ENCODE measurements around the gene ACOX2.

Gene ACOX2

GRCh38 chr3:58524326-58524888 is 12.6 kb downstream of the ACOX2 start:
- no peak overlapping the region for H3K4me3 ChIP-seq (ENCODE audit: low read depth, low read length, poor library complexity, severe bottlenecking)
- H3K9me3 ChIP-seq (ENCODE audit: low read length): no peaks in the 10 kb centered on the region
- H3K27ac ChIP-seq (ENCODE audit: low read depth, low read length, poor library complexity, severe bottlenecking): no peak overlapping the region
- no peaks in the 10 kb centered on the region for H3K79me2 ChIP-seq (ENCODE audit: insufficient read depth, low read length)
- no peaks in the 10 kb centered on the region for H3K27me3 ChIP-seq (ENCODE audit: insufficient read depth, low read length)
- no peaks in the 10 kb centered on the region for H3K4me1 ChIP-seq (ENCODE audit: insufficient read depth, low read length, severe bottlenecking)
- no peak overlapping the region for H2AFZ ChIP-seq (ENCODE audit: low read length)
- no peak for TF ChIP-seq EZH2 (IDR thresholded peaks at IDR 0.05; ENCODE audit: borderline replicate concordance, low read length)
- TF ChIP-seq, protein P1, sequence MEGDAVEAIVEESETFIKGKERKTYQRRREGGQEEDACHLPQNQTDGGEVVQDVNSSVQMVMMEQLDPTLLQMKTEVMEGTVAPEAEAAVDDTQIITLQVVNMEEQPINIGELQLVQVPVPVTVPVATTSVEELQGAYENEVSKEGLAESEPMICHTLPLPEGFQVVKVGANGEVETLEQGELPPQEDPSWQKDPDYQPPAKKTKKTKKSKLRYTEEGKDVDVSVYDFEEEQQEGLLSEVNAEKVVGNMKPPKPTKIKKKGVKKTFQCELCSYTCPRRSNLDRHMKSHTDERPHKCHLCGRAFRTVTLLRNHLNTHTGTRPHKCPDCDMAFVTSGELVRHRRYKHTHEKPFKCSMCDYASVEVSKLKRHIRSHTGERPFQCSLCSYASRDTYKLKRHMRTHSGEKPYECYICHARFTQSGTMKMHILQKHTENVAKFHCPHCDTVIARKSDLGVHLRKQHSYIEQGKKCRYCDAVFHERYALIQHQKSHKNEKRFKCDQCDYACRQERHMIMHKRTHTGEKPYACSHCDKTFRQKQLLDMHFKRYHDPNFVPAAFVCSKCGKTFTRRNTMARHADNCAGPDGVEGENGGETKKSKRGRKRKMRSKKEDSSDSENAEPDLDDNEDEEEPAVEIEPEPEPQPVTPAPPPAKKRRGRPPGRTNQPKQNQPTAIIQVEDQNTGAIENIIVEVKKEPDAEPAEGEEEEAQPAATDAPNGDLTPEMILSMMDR (IDR thresholded peaks at IDR 0.05; ENCODE audit: low read length): no peak
- no peaks in the 10 kb centered on the region for H3K36me3 ChIP-seq (ENCODE audit: insufficient read depth, low read length)
- no peak overlapping the region for H3K9ac ChIP-seq (ENCODE audit: low read length)
- H4K20me1 ChIP-seq (ENCODE audit: insufficient read depth, low read length): no peaks in the 10 kb centered on the region
- H3K9me2 ChIP-seq (ENCODE audit: low read depth, low read length): no peaks in the 10 kb centered on the region
- H3K4me2 ChIP-seq (ENCODE audit: low read length): no peak overlapping the region
- H3F3A ChIP-seq (ENCODE audit: insufficient read depth, low read length): no peaks in the 10 kb centered on the region

GRCh38 chr3:58522759-58523425 is 14.1 kb downstream of the ACOX2 start:
- no peak overlapping the region for H3K4me2 ChIP-seq (ENCODE audit: low read length)
- H3K36me3 ChIP-seq (ENCODE audit: insufficient read depth, low read length): no peaks in the 10 kb centered on the region
- no peaks in the 10 kb centered on the region for H3K79me2 ChIP-seq (ENCODE audit: insufficient read depth, low read length)
- no peaks in the 10 kb centered on the region for H3K9me2 ChIP-seq (ENCODE audit: low read depth, low read length)
- no peak for TF ChIP-seq EZH2 (IDR thresholded peaks at IDR 0.05; ENCODE audit: borderline replicate concordance, low read length)
- TF ChIP-seq, protein P1 (IDR thresholded peaks at IDR 0.05; ENCODE audit: low read length): no peak
- no peak overlapping the region for H3K27ac ChIP-seq (ENCODE audit: low read depth, low read length, poor library complexity, severe bottlenecking)
- H3F3A ChIP-seq (ENCODE audit: insufficient read depth, low read length): no peaks in the 10 kb centered on the region
- H4K20me1 ChIP-seq (ENCODE audit: insufficient read depth, low read length): no peaks in the 10 kb centered on the region
- no peak overlapping the region for H3K4me3 ChIP-seq (ENCODE audit: low read depth, low read length, poor library complexity, severe bottlenecking)
- H3K9me3 ChIP-seq (ENCODE audit: low read length): no peaks in the 10 kb centered on the region
- H2AFZ ChIP-seq (ENCODE audit: low read length): no peak overlapping the region
- no peaks in the 10 kb centered on the region for H3K27me3 ChIP-seq (ENCODE audit: insufficient read depth, low read length)
- no peak overlapping the region for H3K9ac ChIP-seq (ENCODE audit: low read length)
- H3K4me1 ChIP-seq (ENCODE audit: insufficient read depth, low read length, severe bottlenecking): no peaks in the 10 kb centered on the region

- H3K4me3 ChIP-seq (ENCODE audit: low read depth, low read length, poor library complexity, severe bottlenecking): no peak overlapping the region
- H3K9me2 ChIP-seq (ENCODE audit: low read depth, low read length): no peaks in the 10 kb centered on the region
- H3K36me3 ChIP-seq (ENCODE audit: insufficient read depth, low read length): no peaks in the 10 kb centered on the region
- no peaks in the 10 kb centered on the region for H3F3A ChIP-seq (ENCODE audit: insufficient read depth, low read length)
- H3K4me1 ChIP-seq (ENCODE audit: insufficient read depth, low read length, severe bottlenecking): no peaks in the 10 kb centered on the region
- no peak overlapping the region for H2AFZ ChIP-seq (ENCODE audit: low read length)
- TF ChIP-seq, protein P1 (IDR thresholded peaks at IDR 0.05; ENCODE audit: low read length): no peak
- TF ChIP-seq EZH2 (IDR thresholded peaks at IDR 0.05; ENCODE audit: borderline replicate concordance, low read length): no peak
- H3K79me2 ChIP-seq (ENCODE audit: insufficient read depth, low read length): no peaks in the 10 kb centered on the region
- no peak overlapping the region for H3K27ac ChIP-seq (ENCODE audit: low read depth, low read length, poor library complexity, severe bottlenecking)
- H3K9ac ChIP-seq (ENCODE audit: low read length): no peak overlapping the region
- no peaks in the 10 kb centered on the region for H4K20me1 ChIP-seq (ENCODE audit: insufficient read depth, low read length)
- no peaks in the 10 kb centered on the region for H3K9me3 ChIP-seq (ENCODE audit: low read length)
- no peaks in the 10 kb centered on the region for H3K27me3 ChIP-seq (ENCODE audit: insufficient read depth, low read length)
- H3K4me2 ChIP-seq (ENCODE audit: low read length): no peak overlapping the region
These were observed 14.9 kb downstream of the ACOX2 start for GRCh38 chr3:58521917-58522631.
